ENCODE data around the gene CDKAL1.
"Not testable (repeated sequence)": the region's sequence is repeated elsewhere in the genome, so short reads cannot be mapped to it uniquely, and the experiment has no call there.

The CDKAL1 gene

GRCh38 chr6:20709451-20709850 lies 175.2 kb downstream of the CDKAL1 start:
- no peak for DNase-seq (ENCODE audit: low spot score)

- DNase-seq (ENCODE audit: low spot score): no peak
Measured at GRCh38 chr6:20710341-20710740, 176.1 kb downstream of the CDKAL1 start.

GRCh38 chr6:20711518-20711917 lies 177.3 kb downstream of the CDKAL1 start:
- DNase-seq (ENCODE audit: low spot score): no peak

- DNase-seq (ENCODE audit: low spot score): no peak
Measured at GRCh38 chr6:20712011-20712410, 177.8 kb downstream of the CDKAL1 start.

- no peak for DNase-seq (ENCODE audit: low spot score)
Measured at GRCh38 chr6:20715135-20715806, 181.0 kb downstream of the CDKAL1 start.

GRCh38 chr6:20716865-20717264 lies 182.6 kb downstream of the CDKAL1 start:
- DNase-seq (ENCODE audit: low spot score): no peak

GRCh38 chr6:20717743-20718142 lies 183.5 kb downstream of the CDKAL1 start:
- DNase-seq (ENCODE audit: low spot score): no peak

GRCh38 chr6:20718705-20719653 lies 184.7 kb downstream of the CDKAL1 start:
- no peak for DNase-seq (ENCODE audit: low spot score)

GRCh38 chr6:20719980-20720379 lies 185.7 kb downstream of the CDKAL1 start:
- DNase-seq (ENCODE audit: low spot score): no peak

GRCh38 chr6:20721121-20721520 lies 186.9 kb downstream of the CDKAL1 start:
- not testable (repeated sequence) for DNase-seq (ENCODE audit: low spot score)

- no peak for DNase-seq (ENCODE audit: low spot score)
Measured at GRCh38 chr6:20722455-20722854, 188.2 kb downstream of the CDKAL1 start.

- DNase-seq (ENCODE audit: low spot score): no peak
Measured at GRCh38 chr6:20723236-20723635, 189.0 kb downstream of the CDKAL1 start.

- DNase-seq (ENCODE audit: low spot score): no peak
Measured at GRCh38 chr6:20724443-20725190, 190.4 kb downstream of the CDKAL1 start.

GRCh38 chr6:20725235-20725634 lies 191.0 kb downstream of the CDKAL1 start:
- not testable (repeated sequence) for DNase-seq (ENCODE audit: low spot score)

- DNase-seq (ENCODE audit: low spot score): no peak
Measured at GRCh38 chr6:20729086-20729485, 194.8 kb downstream of the CDKAL1 start.

GRCh38 chr6:20732362-20732761 lies 198.1 kb downstream of the CDKAL1 start:
- not testable (repeated sequence) for DNase-seq (ENCODE audit: low spot score)

- DNase-seq (ENCODE audit: low spot score): no peak
Measured at GRCh38 chr6:20732896-20733295, 198.6 kb downstream of the CDKAL1 start.

- DNase-seq (ENCODE audit: low spot score): no peak
Measured at GRCh38 chr6:20737912-20738311, 203.7 kb downstream of the CDKAL1 start.

GRCh38 chr6:20740088-20740487 lies 205.8 kb downstream of the CDKAL1 start:
- DNase-seq (ENCODE audit: low spot score): no peak

GRCh38 chr6:20740727-20741126 lies 206.5 kb downstream of the CDKAL1 start:
- DNase-seq (ENCODE audit: low spot score): no peak

- DNase-seq (ENCODE audit: low spot score): no peak
Measured at GRCh38 chr6:20741490-20741889, 207.2 kb downstream of the CDKAL1 start.

- no peak for DNase-seq (ENCODE audit: low spot score)
Measured at GRCh38 chr6:20744911-20745557, 210.8 kb downstream of the CDKAL1 start.
